OCI-LY7 (cell line): Measurements from ENCODE around the gene CYP19A1. TPM values are rescaled to one million over a fixed set of nuclear protein-coding genes. Genes with fewer than 3 reads are reported as not detected.

Experiments used
- Bru-seq: library from RNA; stranded (reverse); fragments of 400-500 nt; gene quantifications from one replicate; lab custom pipeline; 2021; lab: Mats Ljungman, UMichigan
- BruChase-seq, 2 experiments: library from RNA; stranded (reverse); fragments of 400-500 nt; gene quantifications; one replicate each; lab custom pipeline; 2021; lab: Mats Ljungman, UMichigan
- BruUV-seq: library from RNA; stranded (reverse); fragments of 400-500 nt; replicated peaks from 2 replicates; lab custom pipeline; 2021; lab: Mats Ljungman, UMichigan
- CTCF ChIA-PET: fragments of 300-600 bp; sonication (Branson Sonifier 250); formaldehyde crosslinking; loops from one replicate; lab custom pipeline; 2022; ENCODE audit warnings: antibody characterized with exemption; ENCODE audit not compliant: unreplicated experiment; lab: Charles Lee
- POLR2A ChIA-PET: fragments of 300-600 bp; sonication (Branson Sonifier 250); formaldehyde crosslinking; loops from one replicate; lab custom pipeline; 2022; ENCODE audit warnings: antibody characterized with exemption; lab: Charles Lee
- DNase-seq: peaks from one replicate; pipeline ENCODE4 v3.0.0-alpha.2; 2015; ENCODE audit warnings: low spot score
- H2AFZ ChIP-seq: fragments of 200-600 bp; sonication (generic), shearing (Covaris generic); 2 replicates; pipeline ENCODE4 v1.6.1; 2014; ENCODE audit warnings: mild to moderate bottlenecking, antibody characterized with exemption, low read length, moderate library complexity
- H3K27ac ChIP-seq: fragments of 200-600 bp; sonication (generic); 2 replicates; pipeline ENCODE4 v1.5.1; 2014; ENCODE audit warnings: mixed run types, low read depth, mild to moderate bottlenecking, moderate library complexity, low read length, inconsistent platforms; ENCODE audit not compliant: poor library complexity, severe bottlenecking
- H3K36me3 ChIP-seq: fragments of 200-600 bp; sonication (generic); 2 replicates; pipeline ENCODE4 v1.6.1; 2014; ENCODE audit warnings: mild to moderate bottlenecking, antibody characterized with exemption, low read length, moderate library complexity, mixed read lengths; ENCODE audit not compliant: insufficient read depth
- H3K4me1 ChIP-seq: fragments of 200-600 bp; sonication (generic); 2 replicates; pipeline ENCODE4 v1.5.1; 2014; ENCODE audit warnings: mild to moderate bottlenecking, low read length; ENCODE audit not compliant: insufficient read depth, poor library complexity, severe bottlenecking
- H3K4me2 ChIP-seq: fragments of 200-600 bp; sonication (generic); 2 replicates; pipeline ENCODE4 v1.6.1; 2014; ENCODE audit warnings: mild to moderate bottlenecking, low read length
- H3K4me3 ChIP-seq: fragments of 200-600 bp; sonication (generic); 2 replicates; pipeline ENCODE4 v1.5.1; 2014; ENCODE audit warnings: mild to moderate bottlenecking, low read depth, low read length; ENCODE audit not compliant: poor library complexity, severe bottlenecking
- H3K79me2 ChIP-seq: fragments of 200-600 bp; sonication (generic); 2 replicates; pipeline ENCODE4 v1.6.1; 2016; ENCODE audit warnings: low read depth, mild to moderate bottlenecking, low read length, moderate library complexity, mixed read lengths; ENCODE audit not compliant: insufficient read depth
- H3K9me2 ChIP-seq: fragments of 200-600 bp; sonication (generic); 2 replicates; pipeline ENCODE4 v1.6.1; 2016; ENCODE audit warnings: mild to moderate bottlenecking, low read length, mixed read lengths; ENCODE audit not compliant: insufficient read depth
- H3K9me3 ChIP-seq: fragments of 200-600 bp; sonication (generic); 2 replicates; pipeline ENCODE4 v1.6.1; 2014; ENCODE audit warnings: mild to moderate bottlenecking, mixed run types, low read length, mixed read lengths
- H4K20me1 ChIP-seq: fragments of 200-600 bp; sonication (generic); 2 replicates; pipeline ENCODE4 v1.6.1; 2014; ENCODE audit warnings: mild to moderate bottlenecking, antibody characterized with exemption, low read length, moderate library complexity, mixed read lengths; ENCODE audit not compliant: insufficient read depth
- CTCF ChIP-seq: fragments of 200-600 bp; sonication (generic); conservative IDR thresholded peaks from 2 replicates; pipeline ENCODE4 v1.5.1; 2014; ENCODE audit warnings: mild to moderate bottlenecking, antibody characterized with exemption, low read length, moderate library complexity, mixed read lengths
- EZH2phosphoT487 ChIP-seq: fragments of 200-600 bp; sonication (generic); IDR thresholded peaks from 2 replicates; pipeline ENCODE4 v1.6.1; 2018; ENCODE audit warnings: low read depth, borderline replicate concordance, mild to moderate bottlenecking, mixed run types, antibody characterized with exemption, low read length, moderate library complexity, mixed read lengths
- intact Hi-C: fragments of 100-400 bp; cut with micrococcal nuclease; formaldehyde crosslinking; loops from one replicate; pipeline ENCODE4 v1.10.0; 2022; ENCODE audit not compliant: unreplicated experiment
- long read RNA-seq: library from polyadenylated mRNA; stranded (forward); transcript quantifications from one replicate; pipeline ENCODE4 v2.0.0, GENCODE V29; 2022
- total RNA-seq, 2 experiments: library from RNA; depleted of rRNA in 1 of 2; stranded (reverse); fragments of >200 nt in 1 of 2; shearing (Covaris generic) in 1 of 2; gene quantifications; 2 replicates each; pipeline ENCODE4 v1.2.3, GENCODE V29; 2014 to 2022

CYP19A1 gene
- 0.13 TPM in 1 of 2 replicates, not detected in the other for total RNA-seq (2014; rRNA removed; shearing (Covaris generic))
- total RNA-seq (2022) = not detected in 2 replicates
- not detected for Bru-seq, nascent RNA
- not detected for BruChase-seq, experiment 1, labeled RNA remaining after a 6-hour chase
- not detected for BruChase-seq, experiment 2, labeled RNA remaining after a 2-hour chase
- long read RNA-seq = 0 reads

- BruUV-seq = no TSS peak
- no peak within 1 kb of the TSS for H3K4me3 ChIP-seq
Observed at GRCh38 chr15:51338496-51338895, at the start of gene CYP19A1. CYP19A1 (minus strand) TSS chr15:51338596; CDS start chr15:51242912, 95,684 bp downstream.

GRCh38 chr15:51387699-51388041 lies 49.3 kb upstream of the CYP19A1 start:
- no peak for DNase-seq
- CTCF ChIA-PET = no interaction called here

More at GRCh38 chr15:51338496-51338895, at the start of gene CYP19A1:
- Histone ChIP-seq H3K9me2 (no peaks in the 10 kb centered on the region), H2AFZ (no peak within 1 kb of the TSS), H4K20me1 (no peaks in the 10 kb centered on the region), H3K4me2 (no peak within 1 kb of the TSS), H3K27ac (no peak within 1 kb of the TSS), H3K9me3 (no peaks in the 10 kb centered on the region), H3K36me3 (no peaks in the 10 kb centered on the region), H3K4me1 (no peaks in the 10 kb centered on the region), H3K79me2 (no peaks in the 10 kb centered on the region)
- no peak for DNase-seq
- ChIA-PET CTCF (no interaction called here), POLR2A (no interaction called here)
- intact Hi-C loops = no loop called here
- no peak for TF ChIP-seq EZH2phosphoT487
- TF ChIP-seq CTCF = no peak

More at GRCh38 chr15:51387699-51388041, 49.3 kb upstream of the CYP19A1 start:
- Histone ChIP-seq H3K79me2 (no peaks in the 10 kb centered on the region), H4K20me1 (no peaks in the 10 kb centered on the region), H3K9me2 (no peaks in the 10 kb centered on the region), H3K36me3 (no peaks in the 10 kb centered on the region), H3K4me3 (no peak overlapping the region), H3K27ac (no peak overlapping the region), H3K4me2 (no peak overlapping the region), H3K9me3 (no peaks in the 10 kb centered on the region), H2AFZ (no peak overlapping the region), H3K4me1 (no peaks in the 10 kb centered on the region)
- POLR2A ChIA-PET = no interaction called here
- no TSS peak for BruUV-seq
- intact Hi-C loops = loop anchor here (10.0 kb wide), 1 partner anchor 103 kb away; no protein-coding TSS in a partner anchor
- no peak for TF ChIP-seq CTCF
- no peak for TF ChIP-seq EZH2phosphoT487
